H1 (cell line): Measurements from ENCODE around the gene CDKN2B-AS1.

Experiments
- CTCF ChIP-seq, 3 experiments: IDR thresholded peaks; 1 replicate in 2 of 3; 2 replicates in 1 of 3; pipeline versions ENCODE4 v1.5.1 to v1.6.1; 2011; ENCODE audit warnings: low read length in 3 of 3, mild to moderate bottlenecking in 3 of 3, inconsistent platforms in 2 of 3, low read depth in 1 of 3, moderate library complexity in 1 of 3; ENCODE audit not compliant: insufficient read depth in 1 of 3; ENCODE audit errors: control extremely low read depth in 1 of 3
- HDAC6 ChIP-seq: IDR thresholded peaks from one replicate; pipeline ENCODE4 v1.7.1; 2012; ENCODE audit warnings: low read depth, mild to moderate bottlenecking, inconsistent platforms, low read length, moderate library complexity
- TEAD4 ChIP-seq: IDR thresholded peaks from 2 replicates; pipeline ENCODE4 v1.6.1; 2012; ENCODE audit warnings: low read depth, low read length, inconsistent platforms, mixed read lengths
- TF ChIP-seq, protein P1 (sequence below): IDR thresholded peaks from 2 replicates; pipeline ENCODE4 v1.6.1; 2012; ENCODE audit warnings: inconsistent platforms

DNA sequence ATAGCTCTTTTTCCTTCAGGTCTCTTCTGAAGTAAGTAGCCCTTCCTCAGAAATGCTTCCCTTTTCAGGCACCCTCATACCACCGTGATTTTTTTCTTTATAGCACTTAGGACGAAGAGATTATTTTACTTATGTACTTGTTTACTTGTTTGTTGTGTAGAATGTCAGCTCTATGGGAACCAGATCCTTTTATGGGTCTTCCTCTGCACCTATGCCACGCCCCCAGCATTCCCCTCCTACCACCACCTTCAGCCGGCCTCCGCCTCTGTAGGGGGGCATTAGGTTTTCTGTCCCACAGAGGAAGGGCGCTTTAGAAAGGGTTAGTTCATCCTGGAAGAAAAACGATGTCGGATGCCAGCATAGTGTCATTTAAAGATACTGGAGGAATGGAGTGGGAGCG, 1.8 kb downstream of the CDKN2B-AS1 start:
- TF ChIP-seq CTCF (IDR thresholded peaks at IDR 0.05; ENCODE audit: control extremely low read depth in 1 of 3, insufficient read depth in 1 of 3, low read depth in 1 of 3, low read length in 3 of 3) (no peak), TEAD4 (no peak), HDAC6 (no peak)
- TF ChIP-seq, protein P1, sequence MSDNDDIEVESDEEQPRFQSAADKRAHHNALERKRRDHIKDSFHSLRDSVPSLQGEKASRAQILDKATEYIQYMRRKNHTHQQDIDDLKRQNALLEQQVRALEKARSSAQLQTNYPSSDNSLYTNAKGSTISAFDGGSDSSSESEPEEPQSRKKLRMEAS: no peak
